ENCODE measurements around the gene CDK2. TPM values are rescaled to one million over a fixed set of nuclear protein-coding genes. Genes with fewer than 3 reads are reported as not detected.
"Not testable (repeated sequence)": the region's sequence is repeated elsewhere in the genome, so short reads cannot be mapped to it uniquely, and the experiment has no call there.

Gene CDK2
- total RNA-seq, 2 donors from 2014 or later, result 20.9 to 48.9 TPM

GRCh38 chr12:55996201-55996714 is 29.6 kb downstream of the CDK2 start:
- H3K4me3 ChIP-seq, result peak overlapping the region; percentile 57
- H3K36me3 ChIP-seq, result peaks cover 12% of the 10 kb centered on the region
- no peaks in the 10 kb centered on the region for H3K27me3 ChIP-seq
- intact Hi-C loops (cut with DNase I), result no loop called here
- H3K4me1 ChIP-seq, result peaks cover 9% of the 10 kb centered on the region
- TF ChIP-seq, protein P1, sequence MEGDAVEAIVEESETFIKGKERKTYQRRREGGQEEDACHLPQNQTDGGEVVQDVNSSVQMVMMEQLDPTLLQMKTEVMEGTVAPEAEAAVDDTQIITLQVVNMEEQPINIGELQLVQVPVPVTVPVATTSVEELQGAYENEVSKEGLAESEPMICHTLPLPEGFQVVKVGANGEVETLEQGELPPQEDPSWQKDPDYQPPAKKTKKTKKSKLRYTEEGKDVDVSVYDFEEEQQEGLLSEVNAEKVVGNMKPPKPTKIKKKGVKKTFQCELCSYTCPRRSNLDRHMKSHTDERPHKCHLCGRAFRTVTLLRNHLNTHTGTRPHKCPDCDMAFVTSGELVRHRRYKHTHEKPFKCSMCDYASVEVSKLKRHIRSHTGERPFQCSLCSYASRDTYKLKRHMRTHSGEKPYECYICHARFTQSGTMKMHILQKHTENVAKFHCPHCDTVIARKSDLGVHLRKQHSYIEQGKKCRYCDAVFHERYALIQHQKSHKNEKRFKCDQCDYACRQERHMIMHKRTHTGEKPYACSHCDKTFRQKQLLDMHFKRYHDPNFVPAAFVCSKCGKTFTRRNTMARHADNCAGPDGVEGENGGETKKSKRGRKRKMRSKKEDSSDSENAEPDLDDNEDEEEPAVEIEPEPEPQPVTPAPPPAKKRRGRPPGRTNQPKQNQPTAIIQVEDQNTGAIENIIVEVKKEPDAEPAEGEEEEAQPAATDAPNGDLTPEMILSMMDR (IDR thresholded peaks at IDR 0.05), result peak; percentile 71
- H3K9me3 ChIP-seq, result no peaks in the 10 kb centered on the region
- peak; percentile 72 for DNase-seq
- peak overlapping the region; percentile 88 for H3K27ac ChIP-seq
- H3K9ac ChIP-seq (ENCODE audit: low read depth in 2 of 2, low read length in 2 of 2), result peak overlapping the region; percentile 37 to 99

GRCh38 chr12:55996715-55997534 is 30.3 kb downstream of the CDK2 start, which contains the start of gene SUOX:
SUOX (plus strand) TSS chr12:55997276; CDS start chr12:56002222, 4,946 bp downstream.
- Histone ChIP-seq H3K27ac (peak within 1 kb of the TSS; percentile 88), H3K9ac (ENCODE audit: low read depth in 2 of 2, low read length in 2 of 2) (peak within 1 kb of the TSS; percentile 92 to 99), H3K36me3 (peaks cover 5% of the 10 kb centered on the region), H3K4me3 (peak within 1 kb of the TSS; percentile 57), H3K9me3 (no peaks in the 10 kb centered on the region), H3K27me3 (no peaks in the 10 kb centered on the region), H3K4me1 (peaks cover 9% of the 10 kb centered on the region)
- TF ChIP-seq, protein P1 (IDR thresholded peaks at IDR 0.05), result no peak
- DNase-seq, result peak; percentile 97
- intact Hi-C loops (cut with DNase I), result no loop called here

- TF ChIP-seq, protein P1 (IDR thresholded peaks at IDR 0.05), result no peak
- Histone ChIP-seq H3K27ac (peak overlapping the region; percentile 88), H3K36me3 (no peaks in the 10 kb centered on the region), H3K4me3 (peak overlapping the region; percentile 57), H3K9me3 (no peaks in the 10 kb centered on the region), H3K4me1 (peaks cover 9% of the 10 kb centered on the region), H3K27me3 (no peaks in the 10 kb centered on the region), H3K9ac (ENCODE audit: low read depth in 2 of 2, low read length in 2 of 2) (peak overlapping the region; percentile 92 to 99)
- intact Hi-C loops (cut with DNase I), result no loop called here
- DNase-seq, result peak; percentile 54
These were observed 30.9 kb downstream of the CDK2 start for GRCh38 chr12:55997535-55997859.

DNA sequence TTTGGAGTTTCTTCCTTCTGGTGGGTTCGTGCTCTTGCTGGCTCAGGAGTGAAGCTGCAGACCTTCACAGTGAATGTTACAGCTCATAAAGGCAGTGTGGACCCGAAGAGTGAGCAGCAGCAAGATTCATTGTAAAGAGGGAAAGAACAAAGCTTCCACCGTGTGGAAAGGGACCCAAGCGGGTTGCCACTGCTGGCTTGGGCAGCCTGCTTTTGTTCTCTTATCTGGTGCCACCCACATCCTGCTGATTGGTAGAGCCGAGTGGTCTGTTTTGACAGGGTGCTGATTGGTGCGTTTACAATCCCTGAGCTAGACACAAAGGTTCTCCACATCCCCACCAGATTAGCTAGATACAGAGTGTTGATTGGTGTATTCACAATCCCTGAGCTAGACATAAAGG is 32.9 kb downstream of the CDK2 start:
- H3K36me3 ChIP-seq; H3K9ac ChIP-seq (ENCODE audit: low read depth in 2 of 2, low read length in 2 of 2); H3K4me1 ChIP-seq; H3K4me3 ChIP-seq; H3K9me3 ChIP-seq; H3K27me3 ChIP-seq; DNase-seq; intact Hi-C loops (cut with DNase I); H3K27ac ChIP-seq: not testable (repeated sequence)

DNA sequence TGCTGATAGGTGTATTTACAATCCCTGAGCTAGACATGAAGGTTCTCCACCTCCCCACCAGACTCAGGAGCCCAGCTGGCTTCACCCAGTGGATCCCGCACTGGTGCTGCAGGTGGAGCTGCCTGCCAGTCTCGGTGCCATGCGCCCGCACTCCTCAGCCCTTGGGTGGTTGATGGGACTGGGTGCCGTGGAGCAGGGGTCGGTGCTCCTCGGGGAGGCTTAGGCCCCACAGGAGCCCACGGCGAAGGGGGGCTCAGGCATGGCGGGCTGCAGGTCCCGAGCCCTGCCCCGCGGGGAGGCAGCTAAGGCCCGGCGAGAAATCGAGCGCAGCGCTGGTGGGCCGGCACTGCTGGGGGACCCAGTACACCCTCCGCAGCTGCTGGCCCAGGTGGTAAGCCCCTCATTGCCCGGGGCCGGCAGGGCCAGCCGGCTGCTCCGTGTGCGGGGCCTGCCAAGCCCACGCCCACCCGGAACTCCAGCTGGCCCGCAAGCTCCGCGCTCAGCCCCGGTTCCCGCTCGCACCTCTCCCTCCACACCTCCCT is 33.4 kb downstream of the CDK2 start:
- not testable (repeated sequence) for DNase-seq, H3K36me3 ChIP-seq

DNA sequence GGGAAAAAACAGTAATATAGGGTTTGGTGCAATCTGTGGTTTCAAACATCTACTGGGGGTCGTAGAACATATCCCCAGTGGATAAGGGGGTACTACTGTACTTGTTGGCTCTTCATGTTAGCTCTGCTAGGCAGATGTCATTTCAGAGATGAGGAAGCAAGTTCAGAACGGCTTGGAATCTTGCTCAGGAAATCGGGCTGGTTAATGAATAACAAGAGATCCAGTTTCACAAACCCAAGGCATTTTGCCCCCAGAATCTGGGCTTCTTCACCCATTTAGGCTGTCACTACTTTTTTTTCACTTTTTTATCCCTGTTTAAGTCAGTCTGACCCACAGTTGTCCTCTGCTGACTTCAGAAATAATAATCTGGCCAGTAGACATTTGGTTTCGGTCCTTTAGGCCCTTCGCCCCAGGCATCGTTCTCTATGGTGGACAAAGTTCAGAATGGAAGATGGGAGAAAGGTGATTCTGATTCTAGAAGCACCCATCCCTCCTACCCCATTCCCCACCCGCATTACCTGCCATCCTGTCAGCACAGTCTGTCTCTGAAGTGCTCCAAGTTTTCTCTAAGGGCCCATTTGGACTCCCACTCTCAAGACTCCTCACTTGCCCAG is 35.0 kb downstream of the CDK2 start:
- peak; percentile 37 for DNase-seq
- Histone ChIP-seq H3K9me3 (no peaks in the 10 kb centered on the region), H3K4me1 (peaks cover 9% of the 10 kb centered on the region), H3K27me3 (no peaks in the 10 kb centered on the region), H3K36me3 (no peaks in the 10 kb centered on the region), H3K9ac (ENCODE audit: low read depth in 2 of 2, low read length in 2 of 2) (no peak overlapping the region), H3K4me3 (no peak overlapping the region), H3K27ac (peak overlapping the region; percentile 46)
- TF ChIP-seq, protein P1 (IDR thresholded peaks at IDR 0.05), result no peak
- intact Hi-C loops (cut with DNase I), result no loop called here

More for the DNA sequence above, 33.4 kb downstream of the CDK2 start:
- H3K4me3 ChIP-seq; H3K4me1 ChIP-seq; H3K9me3 ChIP-seq; intact Hi-C loops (cut with DNase I); H3K27ac ChIP-seq; H3K27me3 ChIP-seq: not testable (repeated sequence)
- peak overlapping the region in 1 of 2 donors; percentile 9 for H3K9ac ChIP-seq (ENCODE audit: low read depth in 2 of 2, low read length in 2 of 2)

DNA sequence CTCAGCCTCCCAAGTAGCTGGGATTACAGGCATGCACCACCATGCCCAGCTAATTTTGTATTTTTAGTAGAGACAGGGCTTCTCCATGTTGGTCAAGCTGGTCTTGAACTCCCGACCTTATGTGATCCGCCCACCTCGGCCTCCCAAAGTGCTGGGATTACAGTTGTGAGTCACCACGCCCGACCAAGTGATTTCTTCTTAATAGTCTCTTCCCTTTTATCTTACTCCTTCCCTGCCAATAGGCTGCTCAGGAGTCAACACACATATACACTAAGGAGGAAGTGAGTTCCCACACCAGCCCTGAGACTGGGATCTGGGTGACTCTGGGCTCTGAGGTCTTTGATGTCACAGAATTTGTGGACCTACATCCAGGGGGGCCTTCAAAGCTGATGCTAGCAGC is 36.7 kb downstream of the CDK2 start:
- H3K9ac ChIP-seq (ENCODE audit: low read depth in 2 of 2, low read length in 2 of 2); H3K9me3 ChIP-seq; H3K4me3 ChIP-seq; H3K27me3 ChIP-seq; DNase-seq; H3K27ac ChIP-seq; intact Hi-C loops (cut with DNase I); H3K4me1 ChIP-seq; H3K36me3 ChIP-seq: not testable (repeated sequence)
